ENCODE results near the gene PDE4D.

PDE4D gene

GRCh38 chr5:59164041-59164830 lies 729.3 kb downstream of the PDE4D start:
- no peak for ATAC-seq
- TF ChIP-seq ZNF8 (CRISPR knock-in tag; IDR thresholded peaks at IDR 0.05) (no peak), RARB (CRISPR knock-in tag; IDR thresholded peaks at IDR 0.05) (no peak), TCF4 (CRISPR knock-in tag; IDR thresholded peaks at IDR 0.05; ENCODE audit: borderline replicate concordance) (no peak), BACH2 (CRISPR knock-in tag; IDR thresholded peaks at IDR 0.05; ENCODE audit: borderline replicate concordance) (no peak), ZNF70 (CRISPR knock-in tag; IDR thresholded peaks at IDR 0.05) (no peak), SNAI2 (CRISPR knock-in tag; IDR thresholded peaks at IDR 0.05) (no peak), ZFP30 (CRISPR knock-in tag; IDR thresholded peaks at IDR 0.05) (no peak), ARNTL (CRISPR knock-in tag; IDR thresholded peaks at IDR 0.05; ENCODE audit: borderline replicate concordance, low read depth) (no peak), TOX (CRISPR knock-in tag; IDR thresholded peaks at IDR 0.05; ENCODE audit: borderline replicate concordance) (no peak), GLIS3 (CRISPR knock-in tag; IDR thresholded peaks at IDR 0.05) (no peak), ESRRG (CRISPR knock-in tag; IDR thresholded peaks at IDR 0.05) (no peak), ZFP3 (CRISPR knock-in tag; IDR thresholded peaks at IDR 0.05) (no peak), OSR1 (CRISPR knock-in tag; IDR thresholded peaks at IDR 0.05) (no peak), PPARA (CRISPR knock-in tag; IDR thresholded peaks at IDR 0.05; ENCODE audit: borderline replicate concordance) (no peak), ISL1 (CRISPR knock-in tag; IDR thresholded peaks at IDR 0.05) (no peak)
- TF ChIP-seq, protein P1, sequence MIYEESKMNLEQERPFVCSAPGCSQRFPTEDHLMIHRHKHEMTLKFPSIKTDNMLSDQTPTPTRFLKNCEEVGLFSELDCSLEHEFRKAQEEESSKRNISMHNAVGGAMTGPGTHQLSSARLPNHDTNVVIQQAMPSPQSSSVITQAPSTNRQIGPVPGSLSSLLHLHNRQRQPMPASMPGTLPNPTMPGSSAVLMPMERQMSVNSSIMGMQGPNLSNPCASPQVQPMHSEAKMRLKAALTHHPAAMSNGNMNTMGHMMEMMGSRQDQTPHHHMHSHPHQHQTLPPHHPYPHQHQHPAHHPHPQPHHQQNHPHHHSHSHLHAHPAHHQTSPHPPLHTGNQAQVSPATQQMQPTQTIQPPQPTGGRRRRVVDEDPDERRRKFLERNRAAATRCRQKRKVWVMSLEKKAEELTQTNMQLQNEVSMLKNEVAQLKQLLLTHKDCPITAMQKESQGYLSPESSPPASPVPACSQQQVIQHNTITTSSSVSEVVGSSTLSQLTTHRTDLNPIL (CRISPR knock-in tag; IDR thresholded peaks at IDR 0.05; ENCODE audit: low read depth): no peak
- TF ChIP-seq, protein P2, sequence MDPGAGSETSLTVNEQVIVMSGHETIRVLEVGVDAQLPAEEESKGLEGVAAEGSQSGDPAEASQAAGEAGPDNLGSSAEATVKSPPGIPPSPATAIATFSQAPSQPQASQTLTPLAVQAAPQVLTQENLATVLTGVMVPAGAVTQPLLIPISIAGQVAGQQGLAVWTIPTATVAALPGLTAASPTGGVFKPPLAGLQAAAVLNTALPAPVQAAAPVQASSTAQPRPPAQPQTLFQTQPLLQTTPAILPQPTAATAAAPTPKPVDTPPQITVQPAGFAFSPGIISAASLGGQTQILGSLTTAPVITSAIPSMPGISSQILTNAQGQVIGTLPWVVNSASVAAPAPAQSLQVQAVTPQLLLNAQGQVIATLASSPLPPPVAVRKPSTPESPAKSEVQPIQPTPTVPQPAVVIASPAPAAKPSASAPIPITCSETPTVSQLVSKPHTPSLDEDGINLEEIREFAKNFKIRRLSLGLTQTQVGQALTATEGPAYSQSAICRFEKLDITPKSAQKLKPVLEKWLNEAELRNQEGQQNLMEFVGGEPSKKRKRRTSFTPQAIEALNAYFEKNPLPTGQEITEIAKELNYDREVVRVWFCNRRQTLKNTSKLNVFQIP (CRISPR knock-in tag; IDR thresholded peaks at IDR 0.05; ENCODE audit: borderline replicate concordance, low read depth): no peak
- TF ChIP-seq, protein P3, sequence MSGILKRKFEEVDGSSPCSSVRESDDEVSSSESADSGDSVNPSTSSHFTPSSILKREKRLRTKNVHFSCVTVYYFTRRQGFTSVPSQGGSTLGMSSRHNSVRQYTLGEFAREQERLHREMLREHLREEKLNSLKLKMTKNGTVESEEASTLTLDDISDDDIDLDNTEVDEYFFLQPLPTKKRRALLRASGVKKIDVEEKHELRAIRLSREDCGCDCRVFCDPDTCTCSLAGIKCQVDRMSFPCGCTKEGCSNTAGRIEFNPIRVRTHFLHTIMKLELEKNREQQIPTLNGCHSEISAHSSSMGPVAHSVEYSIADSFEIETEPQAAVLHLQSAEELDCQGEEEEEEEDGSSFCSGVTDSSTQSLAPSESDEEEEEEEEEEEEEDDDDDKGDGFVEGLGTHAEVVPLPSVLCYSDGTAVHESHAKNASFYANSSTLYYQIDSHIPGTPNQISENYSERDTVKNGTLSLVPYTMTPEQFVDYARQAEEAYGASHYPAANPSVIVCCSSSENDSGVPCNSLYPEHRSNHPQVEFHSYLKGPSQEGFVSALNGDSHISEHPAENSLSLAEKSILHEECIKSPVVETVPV (CRISPR knock-in tag; IDR thresholded peaks at IDR 0.05): no peak
- TF ChIP-seq, protein P4, sequence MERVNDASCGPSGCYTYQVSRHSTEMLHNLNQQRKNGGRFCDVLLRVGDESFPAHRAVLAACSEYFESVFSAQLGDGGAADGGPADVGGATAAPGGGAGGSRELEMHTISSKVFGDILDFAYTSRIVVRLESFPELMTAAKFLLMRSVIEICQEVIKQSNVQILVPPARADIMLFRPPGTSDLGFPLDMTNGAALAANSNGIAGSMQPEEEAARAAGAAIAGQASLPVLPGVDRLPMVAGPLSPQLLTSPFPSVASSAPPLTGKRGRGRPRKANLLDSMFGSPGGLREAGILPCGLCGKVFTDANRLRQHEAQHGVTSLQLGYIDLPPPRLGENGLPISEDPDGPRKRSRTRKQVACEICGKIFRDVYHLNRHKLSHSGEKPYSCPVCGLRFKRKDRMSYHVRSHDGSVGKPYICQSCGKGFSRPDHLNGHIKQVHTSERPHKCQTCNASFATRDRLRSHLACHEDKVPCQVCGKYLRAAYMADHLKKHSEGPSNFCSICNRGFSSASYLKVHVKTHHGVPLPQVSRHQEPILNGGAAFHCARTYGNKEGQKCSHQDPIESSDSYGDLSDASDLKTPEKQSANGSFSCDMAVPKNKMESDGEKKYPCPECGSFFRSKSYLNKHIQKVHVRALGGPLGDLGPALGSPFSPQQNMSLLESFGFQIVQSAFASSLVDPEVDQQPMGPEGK (CRISPR knock-in tag; IDR thresholded peaks at IDR 0.05; ENCODE audit: borderline replicate concordance): no peak

DNA sequence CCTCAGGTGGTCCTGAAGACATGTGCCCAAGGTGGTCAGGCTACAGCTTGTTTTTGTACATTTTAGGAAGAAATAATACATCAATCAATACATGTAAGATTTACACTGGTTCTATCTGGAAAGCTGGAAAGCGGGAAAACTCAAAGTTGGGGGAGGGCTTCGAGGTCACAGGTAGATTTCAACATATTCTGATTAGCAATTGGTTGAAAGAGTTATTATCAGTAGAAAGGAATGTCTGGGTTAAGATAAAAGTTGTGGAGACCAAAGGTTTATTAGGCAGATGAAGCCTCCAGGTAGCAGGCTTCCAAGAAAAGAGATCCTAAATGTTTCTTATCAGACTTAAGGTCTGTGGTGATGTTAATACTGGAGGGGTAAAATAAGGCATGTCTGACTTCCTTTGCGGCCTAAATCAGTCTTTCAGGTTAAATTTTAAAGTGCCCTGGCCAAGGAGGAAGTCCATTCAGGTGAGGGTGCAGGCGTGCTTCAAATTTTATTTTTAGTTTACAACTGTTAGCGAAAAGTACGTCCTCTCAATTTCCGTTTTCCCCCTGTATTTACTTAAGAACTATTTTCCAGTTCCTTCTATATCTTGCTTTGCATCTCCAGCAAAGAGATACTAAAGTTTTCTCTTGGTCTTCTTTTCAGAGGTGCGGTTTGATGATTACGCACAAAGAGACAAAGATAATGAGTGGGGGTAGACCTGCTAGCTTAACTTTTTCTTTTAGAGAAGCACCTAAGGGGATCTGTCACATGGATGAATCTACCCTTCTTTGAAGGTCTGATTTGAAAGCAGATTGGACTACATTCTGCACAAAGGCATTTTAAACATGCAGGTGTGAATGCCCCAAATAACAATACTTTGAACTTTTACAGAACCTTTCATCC lies 732.1 kb downstream of the PDE4D start:
- ATAC-seq: no peak
- TF ChIP-seq, protein P2 (CRISPR knock-in tag; IDR thresholded peaks at IDR 0.05; ENCODE audit: borderline replicate concordance, low read depth): no peak
- TF ChIP-seq ZNF70 (CRISPR knock-in tag; IDR thresholded peaks at IDR 0.05) (no peak), TSHZ2 (CRISPR knock-in tag; IDR thresholded peaks at IDR 0.05) (no peak), TOX (CRISPR knock-in tag; IDR thresholded peaks at IDR 0.05; ENCODE audit: borderline replicate concordance) (no peak), BACH2 (CRISPR knock-in tag; IDR thresholded peaks at IDR 0.05; ENCODE audit: borderline replicate concordance) (no peak), GLIS3 (CRISPR knock-in tag; IDR thresholded peaks at IDR 0.05) (no peak)
- TF ChIP-seq, protein P4 (CRISPR knock-in tag; IDR thresholded peaks at IDR 0.05; ENCODE audit: borderline replicate concordance): no peak
- TF ChIP-seq, protein P3 (CRISPR knock-in tag; IDR thresholded peaks at IDR 0.05): no peak

All from SK-N-SH treated with all-trans-retinoic acid at 6 μM for 48 hours (cell line).